Measurements from ENCODE around the gene RHBDD1.
"Not testable (repeated sequence)": the region's sequence is repeated elsewhere in the genome, so short reads cannot be mapped to it uniquely, and the experiment has no call there.

The RHBDD1 gene

DNA sequence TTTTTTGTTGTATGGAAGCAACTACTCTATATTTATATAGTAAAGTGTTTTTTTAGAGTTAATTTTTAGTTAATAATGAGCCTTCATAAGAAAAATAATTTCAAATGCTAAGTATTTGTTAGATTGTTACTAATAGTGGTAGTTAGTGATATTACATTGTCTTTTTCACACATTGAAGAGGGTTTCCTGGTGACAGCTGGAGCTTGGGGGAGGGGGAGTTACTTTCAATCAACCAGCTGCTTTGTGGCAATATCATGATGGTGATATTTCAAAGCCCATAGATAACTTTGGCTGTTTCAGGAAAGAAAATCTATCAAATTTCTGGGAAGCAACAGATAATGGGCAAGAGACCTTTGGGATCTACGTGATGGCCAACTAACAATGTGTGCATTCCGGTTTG, 4.1 kb downstream of the RHBDD1 start:
- no peak overlapping the region for H3K4me3 ChIP-seq (ENCODE audit: low read length)
- H3K27me3 ChIP-seq (ENCODE audit: insufficient read depth, low read length): no peaks in the 10 kb centered on the region

DNA sequence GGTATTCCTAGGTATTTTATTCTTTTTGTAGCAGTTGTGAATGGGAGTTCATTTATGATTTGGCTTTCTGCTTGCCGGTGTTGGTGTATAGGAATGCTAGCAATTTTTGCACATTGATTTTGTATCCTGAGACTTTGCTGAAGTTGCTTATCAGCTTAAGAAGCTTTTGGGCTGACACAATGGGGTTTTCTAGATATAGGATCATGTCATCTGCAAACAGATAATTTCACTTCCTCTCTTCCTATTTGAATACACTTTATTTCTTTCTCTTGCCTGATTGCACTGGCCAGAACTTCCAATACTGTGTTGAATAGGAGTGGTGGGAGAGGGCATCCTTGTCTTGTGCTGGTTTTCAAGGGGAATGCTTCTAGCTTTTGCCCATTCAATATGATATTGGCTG, 7.1 kb downstream of the RHBDD1 start:
- not testable (repeated sequence) for H2AFZ ChIP-seq (ENCODE audit: low read depth, low read length); H3K4me3 ChIP-seq (ENCODE audit: low read length); H3K36me3 ChIP-seq (ENCODE audit: insufficient read depth, low read length); H3K27me3 ChIP-seq (ENCODE audit: insufficient read depth, low read length); H3K9me3 ChIP-seq (ENCODE audit: low read length)
- H3K4me1 ChIP-seq (ENCODE audit: insufficient read depth, low read length): peaks cover 38% of the 10 kb centered on the region

More for the DNA sequence above, 4.1 kb downstream of the RHBDD1 start:
- H3K36me3 ChIP-seq (ENCODE audit: insufficient read depth, low read length): no peaks in the 10 kb centered on the region
- H2AFZ ChIP-seq (ENCODE audit: low read depth, low read length): no peak overlapping the region
- H3K9me3 ChIP-seq (ENCODE audit: low read length): no peaks in the 10 kb centered on the region
- peaks cover 20% of the 10 kb centered on the region for H3K4me1 ChIP-seq (ENCODE audit: insufficient read depth, low read length)

DNA sequence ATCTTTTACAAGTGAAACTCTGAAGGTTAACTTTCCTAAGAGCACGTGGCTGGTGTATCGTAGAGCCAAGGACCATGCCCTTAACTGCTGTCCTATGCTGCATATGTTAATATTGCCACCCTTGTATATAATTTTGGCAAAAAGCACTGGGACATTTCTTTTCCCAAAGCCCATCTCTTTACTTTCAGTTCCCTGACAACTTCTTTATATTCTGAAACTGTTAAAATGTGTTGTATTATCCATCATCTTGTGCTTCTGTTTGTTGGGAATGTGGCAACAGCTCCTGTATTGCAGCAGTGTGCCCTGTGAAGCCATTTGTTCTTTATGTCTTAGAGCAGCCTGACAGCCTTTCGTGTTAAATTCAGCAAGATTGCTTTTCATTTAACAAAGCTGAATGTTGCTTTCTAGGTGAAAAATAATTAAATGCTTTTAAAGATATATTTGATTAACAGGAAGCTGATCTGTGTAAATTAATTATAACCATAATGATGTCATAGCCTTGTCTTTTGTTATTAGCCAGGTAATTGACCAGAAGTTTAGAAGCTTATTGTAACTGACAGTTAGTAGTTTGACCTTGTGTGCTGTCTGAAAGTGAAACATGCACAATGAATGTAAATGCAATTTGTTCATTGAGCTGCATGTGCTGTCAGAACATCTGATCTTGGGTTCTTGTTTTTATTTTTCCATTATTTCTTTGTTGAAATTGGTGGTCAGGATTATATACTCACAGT, 9.7 kb downstream of the RHBDD1 start:
- no peaks in the 10 kb centered on the region for H3K9me3 ChIP-seq (ENCODE audit: low read length)
- no peaks in the 10 kb centered on the region for H3K27me3 ChIP-seq (ENCODE audit: insufficient read depth, low read length)

DNA sequence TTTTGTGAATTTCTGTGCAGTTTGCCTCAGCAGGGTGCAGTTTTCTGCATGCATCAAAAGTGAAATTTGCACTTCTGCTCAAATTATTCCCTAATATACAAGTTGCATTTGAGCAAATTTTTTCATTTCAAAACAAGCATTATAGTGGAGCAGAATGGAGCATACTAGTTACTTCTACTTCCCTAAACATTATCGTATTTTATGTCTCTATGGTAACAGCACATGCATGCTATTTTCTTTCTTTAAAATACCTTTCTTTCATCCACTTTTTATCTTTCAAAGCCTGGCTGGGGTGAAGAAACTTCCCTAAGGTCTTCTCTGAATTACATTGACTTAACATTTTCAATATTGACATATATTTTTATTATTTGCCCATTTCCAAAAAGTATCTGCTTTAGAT, 11.2 kb downstream of the RHBDD1 start:
- H2AFZ ChIP-seq (ENCODE audit: low read depth, low read length): no peak overlapping the region
- no peaks in the 10 kb centered on the region for H3K9me3 ChIP-seq (ENCODE audit: low read length)
- H3K36me3 ChIP-seq (ENCODE audit: insufficient read depth, low read length): no peaks in the 10 kb centered on the region
- no peak overlapping the region for H3K4me3 ChIP-seq (ENCODE audit: low read length)
- H3K27me3 ChIP-seq (ENCODE audit: insufficient read depth, low read length): no peaks in the 10 kb centered on the region
- H3K4me1 ChIP-seq (ENCODE audit: insufficient read depth, low read length): peaks cover 29% of the 10 kb centered on the region

More for the DNA sequence above, 9.7 kb downstream of the RHBDD1 start:
- Histone ChIP-seq H3K36me3 (ENCODE audit: insufficient read depth, low read length) (no peaks in the 10 kb centered on the region), H3K4me3 (ENCODE audit: low read length) (no peak overlapping the region), H2AFZ (ENCODE audit: low read depth, low read length) (no peak overlapping the region), H3K4me1 (ENCODE audit: insufficient read depth, low read length) (peaks cover 29% of the 10 kb centered on the region)

DNA sequence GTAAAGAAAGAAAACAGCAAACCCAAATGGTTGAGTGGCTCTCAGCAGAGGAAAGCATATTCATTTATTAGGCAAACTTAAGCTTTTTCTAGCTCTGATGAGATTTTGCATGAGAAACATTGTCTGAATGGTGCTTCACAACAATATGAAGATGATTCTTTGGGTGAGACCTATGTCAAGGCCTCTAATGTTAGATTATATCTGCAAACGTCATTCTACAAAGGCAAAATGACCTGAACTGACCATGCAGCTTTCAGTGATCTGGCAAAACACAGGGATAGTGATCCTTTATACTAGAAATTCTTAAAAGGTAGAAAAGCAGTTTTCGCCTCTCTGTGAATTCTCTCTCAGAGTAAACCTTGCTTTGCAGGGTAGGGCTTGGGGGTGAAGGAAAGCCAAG, 11.7 kb downstream of the RHBDD1 start:
- Histone ChIP-seq H3K36me3 (ENCODE audit: insufficient read depth, low read length) (no peaks in the 10 kb centered on the region), H3K27me3 (ENCODE audit: insufficient read depth, low read length) (no peaks in the 10 kb centered on the region), H2AFZ (ENCODE audit: low read depth, low read length) (no peak overlapping the region), H3K9me3 (ENCODE audit: low read length) (no peaks in the 10 kb centered on the region), H3K4me1 (ENCODE audit: insufficient read depth, low read length) (peaks cover 29% of the 10 kb centered on the region), H3K4me3 (ENCODE audit: low read length) (no peak overlapping the region)

DNA sequence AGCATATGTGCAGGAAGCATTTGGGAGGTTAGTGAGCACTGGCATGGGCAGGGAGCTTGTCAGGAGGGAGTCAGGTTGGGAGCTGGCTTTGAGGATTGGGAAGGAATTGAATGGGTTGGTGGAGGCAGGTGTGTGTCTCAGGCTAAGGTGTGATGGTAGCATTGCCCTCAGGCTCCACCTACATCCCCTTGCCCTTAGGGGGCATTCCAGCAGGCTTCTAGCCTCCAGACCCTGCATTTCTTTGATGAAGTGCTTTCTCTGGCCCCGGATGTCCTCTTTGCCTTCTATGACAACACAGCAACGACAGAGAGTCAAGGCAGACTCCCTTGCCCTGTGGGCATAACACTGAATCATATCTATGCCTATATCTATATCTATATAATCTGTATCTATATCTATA, 13.5 kb downstream of the RHBDD1 start:
- Histone ChIP-seq H3K36me3 (ENCODE audit: insufficient read depth, low read length) (no peaks in the 10 kb centered on the region), H3K4me1 (ENCODE audit: insufficient read depth, low read length) (peaks cover 29% of the 10 kb centered on the region), H3K4me3 (ENCODE audit: low read length) (no peak overlapping the region), H3K9me3 (ENCODE audit: low read length) (no peaks in the 10 kb centered on the region), H3K27me3 (ENCODE audit: insufficient read depth, low read length) (no peaks in the 10 kb centered on the region), H2AFZ (ENCODE audit: low read depth, low read length) (no peak overlapping the region)

DNA sequence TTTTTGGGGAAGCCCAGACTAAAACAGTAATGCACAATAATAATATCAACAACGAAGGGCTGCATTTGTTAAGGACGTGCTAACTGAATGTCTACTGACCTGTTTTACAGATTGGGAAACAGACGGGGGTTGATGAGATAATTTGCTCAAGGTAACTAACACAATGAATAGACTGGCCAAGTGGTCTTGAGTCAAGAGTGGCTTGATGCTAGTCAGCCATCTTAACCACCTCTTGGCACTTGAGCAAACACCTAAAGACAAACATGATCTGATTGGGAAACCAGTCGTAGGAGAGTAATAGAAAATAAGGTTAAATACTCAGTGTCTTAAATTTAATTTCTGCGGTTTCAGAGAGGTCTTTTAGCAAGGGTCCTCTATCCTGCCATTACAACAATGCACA, 14.2 kb downstream of the RHBDD1 start:
- Histone ChIP-seq H2AFZ (ENCODE audit: low read depth, low read length) (no peak overlapping the region), H3K4me3 (ENCODE audit: low read length) (no peak overlapping the region), H3K27me3 (ENCODE audit: insufficient read depth, low read length) (no peaks in the 10 kb centered on the region), H3K9me3 (ENCODE audit: low read length) (no peaks in the 10 kb centered on the region), H3K36me3 (ENCODE audit: insufficient read depth, low read length) (no peaks in the 10 kb centered on the region), H3K4me1 (ENCODE audit: insufficient read depth, low read length) (peaks cover 27% of the 10 kb centered on the region)

DNA sequence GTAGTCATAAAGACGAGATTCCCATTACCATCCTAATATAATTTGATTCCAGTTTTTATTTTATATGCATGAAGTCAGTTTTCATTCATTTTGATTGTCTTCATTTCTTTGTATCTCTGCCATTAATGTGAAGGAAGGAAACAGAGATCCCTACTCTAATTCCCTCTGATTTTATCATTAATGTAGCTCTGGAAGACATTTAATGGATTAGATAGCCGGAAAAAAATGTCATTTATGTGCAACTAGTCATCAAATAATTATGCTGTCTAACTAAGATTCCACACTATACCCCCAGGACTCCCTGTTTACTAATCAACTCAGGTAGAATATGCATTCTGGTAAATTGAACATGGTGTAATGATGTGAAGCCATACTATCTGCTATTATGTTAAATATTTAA, 19.9 kb downstream of the RHBDD1 start:
- Histone ChIP-seq H3K36me3 (ENCODE audit: insufficient read depth, low read length) (no peaks in the 10 kb centered on the region), H3K4me1 (ENCODE audit: insufficient read depth, low read length) (peaks cover 13% of the 10 kb centered on the region), H3K4me3 (ENCODE audit: low read length) (no peak overlapping the region), H2AFZ (ENCODE audit: low read depth, low read length) (no peak overlapping the region), H3K27me3 (ENCODE audit: insufficient read depth, low read length) (no peaks in the 10 kb centered on the region), H3K9me3 (ENCODE audit: low read length) (no peaks in the 10 kb centered on the region)

DNA sequence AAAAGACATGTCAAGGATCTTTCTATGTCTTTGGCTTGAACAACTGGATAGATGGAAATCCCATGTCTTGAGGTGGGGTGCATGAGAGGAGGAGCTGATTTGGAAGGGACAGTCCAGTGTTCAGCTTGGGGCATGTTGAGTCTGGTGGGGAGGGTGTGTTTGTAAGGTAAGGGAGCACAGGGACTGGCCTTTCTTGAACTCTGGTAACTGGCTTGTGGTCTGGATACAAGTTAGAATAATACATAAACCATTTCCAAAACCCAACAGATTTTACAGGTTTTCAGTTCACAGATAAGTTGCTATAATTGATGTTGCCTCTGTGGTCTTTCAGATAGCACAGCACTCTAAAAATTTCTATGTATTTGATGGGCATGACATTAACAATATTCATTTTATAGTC, 24.2 kb downstream of the RHBDD1 start:
- Histone ChIP-seq H3K4me1 (ENCODE audit: insufficient read depth, low read length) (peaks cover 13% of the 10 kb centered on the region), H3K36me3 (ENCODE audit: insufficient read depth, low read length) (no peaks in the 10 kb centered on the region), H2AFZ (ENCODE audit: low read depth, low read length) (no peak overlapping the region), H3K4me3 (ENCODE audit: low read length) (no peak overlapping the region), H3K9me3 (ENCODE audit: low read length) (no peaks in the 10 kb centered on the region), H3K27me3 (ENCODE audit: insufficient read depth, low read length) (no peaks in the 10 kb centered on the region)

DNA sequence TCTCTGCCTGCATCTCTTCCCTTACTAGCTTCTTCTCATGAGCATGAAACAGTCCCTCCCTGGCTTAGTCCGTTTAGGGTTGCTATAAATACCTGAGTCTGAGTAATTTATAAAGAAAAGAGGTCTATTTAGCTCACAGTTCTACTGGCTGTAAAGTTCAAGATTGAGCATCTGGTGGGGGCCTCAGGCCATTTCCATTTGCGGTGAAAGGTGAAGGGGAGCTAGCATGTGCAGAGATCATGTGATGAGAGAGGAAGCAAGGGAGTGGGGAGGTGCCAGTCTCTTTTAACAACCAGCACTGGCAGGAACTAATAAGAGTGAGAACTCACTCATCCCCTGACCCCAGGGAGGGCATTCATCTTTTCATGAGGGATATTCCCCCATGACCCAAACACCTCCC, 26.8 kb downstream of the RHBDD1 start:
- Histone ChIP-seq H2AFZ (ENCODE audit: low read depth, low read length) (no peak overlapping the region), H3K4me1 (ENCODE audit: insufficient read depth, low read length) (peaks cover 5% of the 10 kb centered on the region), H3K4me3 (ENCODE audit: low read length) (no peak overlapping the region), H3K9me3 (ENCODE audit: low read length) (peaks cover 2% of the 10 kb centered on the region), H3K27me3 (ENCODE audit: insufficient read depth, low read length) (no peaks in the 10 kb centered on the region), H3K36me3 (ENCODE audit: insufficient read depth, low read length) (peaks cover 5% of the 10 kb centered on the region)

DNA sequence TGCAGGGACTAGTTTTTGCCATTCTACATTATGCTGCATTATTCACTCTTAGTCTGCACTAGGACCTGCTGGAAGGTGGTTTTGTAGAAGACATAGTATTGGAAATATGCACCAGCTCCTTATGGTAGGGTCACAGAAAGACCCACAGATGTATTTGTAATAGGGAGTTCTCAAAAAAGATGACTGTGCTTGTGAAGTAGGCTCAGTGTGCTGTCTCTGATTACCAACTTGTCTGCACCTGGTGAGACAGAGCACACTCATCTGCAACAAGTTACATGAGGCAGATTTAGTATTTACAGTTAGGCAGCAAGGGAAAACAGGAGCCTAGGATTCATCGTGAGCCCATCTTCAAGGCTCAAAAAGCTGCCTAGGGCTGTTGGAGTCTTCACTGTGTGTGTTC, 29.4 kb downstream of the RHBDD1 start:
- Histone ChIP-seq H3K27me3 (ENCODE audit: insufficient read depth, low read length) (no peaks in the 10 kb centered on the region), H3K4me3 (ENCODE audit: low read length) (no peak overlapping the region), H3K9me3 (ENCODE audit: low read length) (peaks cover 2% of the 10 kb centered on the region), H2AFZ (ENCODE audit: low read depth, low read length) (no peak overlapping the region), H3K36me3 (ENCODE audit: insufficient read depth, low read length) (peaks cover 5% of the 10 kb centered on the region), H3K4me1 (ENCODE audit: insufficient read depth, low read length) (peaks cover 19% of the 10 kb centered on the region)

DNA sequence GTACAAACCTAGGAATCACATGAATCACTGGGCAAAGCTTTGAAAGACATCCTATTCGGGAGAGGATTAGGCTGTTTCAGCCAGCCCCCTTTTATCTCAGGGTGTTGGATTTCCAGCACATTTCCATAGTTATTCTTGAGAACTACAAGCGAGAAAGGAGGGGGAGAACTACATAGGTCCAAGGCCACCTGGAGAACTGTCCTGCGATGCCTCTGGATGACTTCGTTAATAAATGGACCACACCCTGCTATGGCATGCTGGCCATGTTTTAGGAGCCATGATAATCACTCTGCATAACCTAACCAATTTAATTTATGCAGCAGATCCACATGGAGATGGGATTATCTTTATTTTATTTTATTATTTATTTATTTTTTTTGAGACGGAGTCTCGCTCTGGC, 29.9 kb downstream of the RHBDD1 start:
- Histone ChIP-seq H3K27me3 (ENCODE audit: insufficient read depth, low read length) (no peaks in the 10 kb centered on the region), H3K4me1 (ENCODE audit: insufficient read depth, low read length) (peaks cover 19% of the 10 kb centered on the region)

DNA sequence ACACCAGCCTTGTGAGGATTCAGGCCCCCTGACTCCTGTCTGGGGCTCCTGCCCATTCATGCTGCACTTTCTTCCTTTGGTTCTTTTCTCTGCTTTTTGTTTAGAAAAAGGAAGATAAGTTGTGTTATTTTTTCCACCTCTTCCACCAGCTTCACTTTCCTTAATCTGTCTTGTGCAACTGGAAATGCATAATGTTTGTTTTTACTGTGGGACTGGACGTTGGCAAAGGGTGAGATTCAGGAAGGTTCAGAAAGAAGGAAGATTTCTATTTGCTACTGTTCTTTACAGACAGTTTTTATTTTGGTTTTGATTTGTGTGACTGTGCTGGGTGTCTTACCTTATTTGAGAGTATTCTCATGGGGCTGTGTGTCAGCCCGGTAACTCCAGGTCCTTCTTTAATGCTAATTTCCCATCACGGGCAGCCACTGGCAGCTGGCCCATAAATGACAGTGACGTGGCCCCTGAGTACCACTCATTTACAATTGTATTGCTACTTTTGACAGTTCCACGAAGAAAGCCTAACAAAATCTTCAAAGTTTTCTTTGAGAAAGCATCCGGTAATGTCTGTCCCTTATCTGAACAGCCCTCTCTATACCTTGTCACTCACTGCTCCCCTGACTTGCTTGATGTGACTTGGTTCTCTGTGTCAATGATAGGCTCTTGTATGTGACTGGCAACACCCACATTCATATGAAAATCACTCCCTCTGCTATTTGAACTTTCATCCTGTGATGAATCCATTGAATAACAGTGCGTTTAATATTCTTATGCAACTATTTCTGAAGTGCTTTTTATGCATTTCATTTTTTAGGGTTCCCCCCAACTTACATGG, 32.7 kb downstream of the RHBDD1 start:
- H3K36me3 ChIP-seq (ENCODE audit: insufficient read depth, low read length): peaks cover 5% of the 10 kb centered on the region
- H2AFZ ChIP-seq (ENCODE audit: low read depth, low read length): no peak overlapping the region
- H3K9me3 ChIP-seq (ENCODE audit: low read length): peaks cover 2% of the 10 kb centered on the region
- peaks cover 19% of the 10 kb centered on the region for H3K4me1 ChIP-seq (ENCODE audit: insufficient read depth, low read length)
- H3K27me3 ChIP-seq (ENCODE audit: insufficient read depth, low read length): no peaks in the 10 kb centered on the region
- H3K4me3 ChIP-seq (ENCODE audit: low read length): no peak overlapping the region

More for the DNA sequence above, 29.9 kb downstream of the RHBDD1 start:
- Histone ChIP-seq H2AFZ (ENCODE audit: low read depth, low read length) (no peak overlapping the region), H3K4me3 (ENCODE audit: low read length) (no peak overlapping the region), H3K9me3 (ENCODE audit: low read length) (peaks cover 2% of the 10 kb centered on the region), H3K36me3 (ENCODE audit: insufficient read depth, low read length) (peaks cover 5% of the 10 kb centered on the region)

Measured in neuron (in vitro differentiated cells).